SW 1271 (cell line): Measurements from ENCODE around the gene RHBDD1.

Experiments
- DNase-seq, 2 experiments: peaks; one replicate each; lab custom pipeline; 2025; lab: John Stamatoyannopoulos, UW

The RHBDD1 gene

DNA sequence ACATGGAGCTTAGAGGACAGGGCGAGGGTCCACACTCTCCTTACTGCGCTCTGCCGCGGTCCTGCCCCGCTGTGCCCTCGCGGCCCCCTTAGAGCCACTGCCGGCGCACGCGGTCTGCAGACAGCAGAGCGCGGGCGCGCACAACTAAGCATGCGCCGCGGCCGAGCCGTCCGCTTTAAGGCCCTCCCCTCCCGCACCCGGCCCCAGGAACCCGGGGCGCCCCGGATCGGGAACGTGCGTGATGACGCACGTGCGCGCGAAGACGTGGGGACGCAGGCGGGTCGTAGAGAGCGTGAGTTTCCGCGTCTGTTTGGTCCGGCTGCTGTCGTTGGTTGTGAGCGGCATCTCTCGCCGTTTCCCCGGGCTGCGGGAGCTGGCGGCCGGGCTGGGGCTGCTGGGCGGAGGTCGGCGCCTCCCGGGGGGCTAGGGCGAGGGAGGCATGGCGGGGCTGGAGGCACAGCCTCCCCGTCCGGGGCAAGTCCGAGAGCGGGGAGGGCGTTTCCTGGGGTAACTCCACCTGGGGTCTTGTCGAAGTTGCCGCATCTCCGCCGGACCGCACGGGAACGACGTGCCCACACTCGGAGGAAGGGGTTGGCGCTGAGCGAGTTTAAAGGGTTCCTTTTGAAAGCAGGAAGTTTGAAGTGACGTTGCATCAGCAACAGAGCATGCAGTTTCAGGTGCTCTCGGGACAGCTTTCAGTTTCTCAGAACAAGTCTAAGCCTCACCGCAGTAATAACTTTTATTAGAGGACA lies at the start of gene RHBDD1:
Gene RHBDD1, plus strand, starts transcription at position 259 of the 752 bp plus-strand sequence. CDS start 28,640 bp downstream, outside the sequence.
- peak; percentile 89 to 93 for DNase-seq

GRCh38 chr2:226788064-226788463 lies 47.8 kb upstream of the RHBDD1 start:
- no peak for DNase-seq

DNA sequence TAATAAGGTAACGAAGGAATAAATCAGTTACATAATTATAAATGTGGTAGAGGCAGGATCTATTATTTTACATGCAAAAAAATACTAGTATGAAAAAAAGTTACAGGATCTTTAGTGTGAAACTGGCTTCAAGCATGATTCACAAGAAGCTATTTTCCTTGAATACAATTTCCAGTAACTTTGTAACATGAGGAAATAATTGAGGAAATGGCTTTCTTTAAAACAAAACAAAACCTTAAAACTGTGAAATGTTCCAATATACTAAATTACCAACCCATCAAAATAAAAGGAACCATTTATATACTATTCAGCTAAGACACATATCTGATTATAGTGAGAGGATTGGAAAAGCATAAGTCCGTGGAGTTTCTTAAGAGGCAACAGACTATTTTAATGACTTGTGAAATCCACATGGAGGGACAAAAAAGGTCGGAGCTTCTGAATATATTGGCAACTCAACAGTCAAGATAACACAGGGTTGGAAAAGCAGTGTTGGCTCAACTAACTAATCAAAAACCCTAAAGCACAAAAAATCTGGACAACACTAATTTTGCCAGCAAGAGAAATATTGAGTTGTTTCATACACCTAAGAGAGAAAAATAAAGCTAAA lies 46.9 kb upstream of the RHBDD1 start:
- DNase-seq, result no peak

DNA sequence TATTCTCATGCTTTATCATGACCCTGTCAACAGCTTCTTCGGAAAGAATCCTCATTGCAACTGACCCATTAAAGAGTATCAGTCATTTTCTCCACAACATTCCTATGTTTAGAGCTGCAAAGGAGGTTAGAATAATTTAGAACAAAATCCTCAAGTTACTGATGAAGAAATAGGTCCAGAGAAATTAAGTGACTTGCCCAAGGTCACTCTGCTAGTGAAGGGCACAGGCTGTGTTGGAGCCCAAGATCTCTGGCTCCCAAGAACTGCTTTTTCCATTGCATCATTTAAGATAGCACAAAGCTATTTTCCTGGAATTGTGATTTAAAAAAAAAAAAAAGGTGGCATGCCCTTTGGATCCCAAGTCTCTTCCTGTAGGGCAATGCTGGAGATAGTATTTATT lies 45.8 kb upstream of the RHBDD1 start:
- no peak for DNase-seq

- DNase-seq, result no peak
Observed at GRCh38 chr2:226790431-226790830, 45.4 kb upstream of the RHBDD1 start.

DNA sequence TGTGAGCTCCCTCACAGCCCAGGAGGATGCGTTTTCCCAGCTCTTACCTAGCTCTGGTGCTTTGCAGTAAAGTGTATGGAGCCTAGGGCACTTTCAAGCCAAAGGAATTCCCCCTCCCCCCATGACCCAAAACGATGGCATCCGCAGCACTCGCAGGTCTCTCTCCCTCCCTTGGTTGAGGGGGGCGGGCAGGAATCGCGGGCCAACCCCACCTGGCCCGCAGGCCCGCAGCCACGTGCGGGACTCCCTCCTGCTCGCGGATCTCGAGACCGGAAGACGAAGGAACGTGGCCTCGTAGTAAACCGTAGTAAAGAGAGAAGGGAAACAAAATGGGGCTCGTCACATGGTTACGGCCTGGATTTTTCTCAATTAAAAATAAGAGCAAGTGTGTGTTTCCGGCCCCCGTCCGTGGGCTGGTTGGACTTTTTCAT lies 44.8 kb upstream of the RHBDD1 start:
- DNase-seq, result peak; percentile 23 to 73

DNA sequence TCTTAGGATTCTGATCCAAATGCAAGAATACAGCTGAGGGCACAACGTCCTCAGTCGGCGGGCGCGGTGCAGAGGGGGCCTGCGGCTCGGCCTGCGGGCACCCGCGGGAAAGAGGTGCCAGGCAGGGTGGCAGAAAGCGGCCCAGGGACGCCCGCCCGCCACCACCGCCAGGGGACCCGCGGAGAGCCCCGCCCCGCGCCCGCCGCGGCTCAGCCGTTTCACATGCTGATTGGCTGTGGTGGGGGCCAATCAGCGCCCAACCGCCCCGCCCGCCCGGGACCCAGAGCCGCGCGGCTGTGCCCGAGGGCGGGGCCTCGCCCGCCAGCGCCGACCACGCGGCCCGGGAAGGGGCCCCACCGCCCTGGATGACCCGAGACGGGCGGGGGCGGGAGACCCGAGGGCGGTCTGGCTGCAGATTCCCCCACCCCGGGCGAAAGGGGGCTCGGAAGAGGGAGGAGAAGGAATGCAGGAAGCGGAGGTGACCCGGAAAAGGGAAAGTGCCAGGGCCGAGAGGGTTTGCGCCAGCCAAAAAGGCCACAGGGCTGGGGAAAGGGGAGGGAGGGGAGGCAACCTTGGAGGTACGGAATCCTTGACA lies 44.3 kb upstream of the RHBDD1 start:
- peak; percentile 61 to 82 for DNase-seq

GRCh38 chr2:226792155-226792881 lies 43.5 kb upstream of the RHBDD1 start:
- peak in 1 of 2 experiments; percentile 26 for DNase-seq

- no peak for DNase-seq
Observed at GRCh38 chr2:226793646-226794045, 42.2 kb upstream of the RHBDD1 start.

GRCh38 chr2:226794196-226794661 lies 41.6 kb upstream of the RHBDD1 start:
- DNase-seq, result no peak

DNA sequence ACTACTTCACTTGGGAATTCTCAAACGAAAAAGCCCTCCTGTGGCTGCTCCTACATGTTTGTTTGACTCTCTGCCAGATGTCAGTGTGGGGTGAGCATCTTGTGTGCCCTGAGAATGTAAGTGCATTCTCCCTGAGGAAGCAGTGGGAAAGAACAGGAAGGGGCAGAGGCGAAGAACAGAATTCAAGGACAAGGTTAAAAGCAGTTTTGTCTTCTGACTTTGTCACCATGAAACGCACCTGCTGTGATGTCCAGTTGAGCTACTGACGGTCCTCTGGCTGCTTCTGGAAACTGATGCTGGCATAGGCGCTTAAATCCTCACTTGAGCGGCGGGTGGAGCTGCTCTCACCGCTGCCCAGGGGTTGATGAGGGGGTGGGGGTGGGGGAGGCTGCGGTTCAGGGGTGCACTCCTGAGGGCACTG lies 41.1 kb upstream of the RHBDD1 start:
- peak; percentile 1 to 24 for DNase-seq

DNA sequence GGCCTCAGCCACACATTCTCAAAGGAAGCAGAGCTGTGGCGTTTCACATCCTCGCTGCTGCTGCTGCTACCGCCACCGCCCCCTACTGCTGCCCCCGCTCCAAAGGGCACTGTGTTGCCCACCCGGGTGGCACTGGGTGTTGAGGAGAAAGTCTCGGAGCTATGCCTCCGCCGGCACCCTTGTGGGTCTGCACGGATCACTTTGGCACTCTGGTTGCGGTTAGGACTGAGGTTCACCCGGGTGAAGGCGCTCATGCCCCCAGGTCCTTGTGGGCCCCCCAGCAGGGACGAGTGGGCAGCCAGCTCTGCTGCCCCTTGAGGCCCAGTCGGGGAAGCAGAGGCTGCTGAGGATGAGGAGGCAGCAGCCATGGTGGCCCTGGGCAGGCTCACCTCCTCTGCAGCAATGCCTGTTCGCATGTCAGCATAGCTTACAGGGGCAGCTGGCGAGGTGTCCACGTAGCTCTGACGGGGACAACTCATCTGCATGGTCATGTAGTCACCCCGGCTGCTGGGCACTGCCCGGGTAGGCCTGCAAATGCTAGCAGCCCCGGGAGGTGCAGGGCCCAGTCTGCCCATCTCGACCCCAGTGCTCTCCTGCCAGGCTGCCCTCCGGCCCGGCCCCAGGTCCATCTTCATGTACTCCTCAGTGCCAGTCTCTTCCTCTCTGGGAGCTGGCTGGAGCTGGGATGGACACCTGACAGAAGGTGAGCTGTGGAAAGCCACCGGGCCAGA lies 40.4 kb upstream of the RHBDD1 start:
- DNase-seq, result no peak

- no peak for DNase-seq
Observed at GRCh38 chr2:226796012-226796839, 39.6 kb upstream of the RHBDD1 start.

GRCh38 chr2:226796840-226797288 lies 39.0 kb upstream of the RHBDD1 start:
- DNase-seq, result no peak

DNA sequence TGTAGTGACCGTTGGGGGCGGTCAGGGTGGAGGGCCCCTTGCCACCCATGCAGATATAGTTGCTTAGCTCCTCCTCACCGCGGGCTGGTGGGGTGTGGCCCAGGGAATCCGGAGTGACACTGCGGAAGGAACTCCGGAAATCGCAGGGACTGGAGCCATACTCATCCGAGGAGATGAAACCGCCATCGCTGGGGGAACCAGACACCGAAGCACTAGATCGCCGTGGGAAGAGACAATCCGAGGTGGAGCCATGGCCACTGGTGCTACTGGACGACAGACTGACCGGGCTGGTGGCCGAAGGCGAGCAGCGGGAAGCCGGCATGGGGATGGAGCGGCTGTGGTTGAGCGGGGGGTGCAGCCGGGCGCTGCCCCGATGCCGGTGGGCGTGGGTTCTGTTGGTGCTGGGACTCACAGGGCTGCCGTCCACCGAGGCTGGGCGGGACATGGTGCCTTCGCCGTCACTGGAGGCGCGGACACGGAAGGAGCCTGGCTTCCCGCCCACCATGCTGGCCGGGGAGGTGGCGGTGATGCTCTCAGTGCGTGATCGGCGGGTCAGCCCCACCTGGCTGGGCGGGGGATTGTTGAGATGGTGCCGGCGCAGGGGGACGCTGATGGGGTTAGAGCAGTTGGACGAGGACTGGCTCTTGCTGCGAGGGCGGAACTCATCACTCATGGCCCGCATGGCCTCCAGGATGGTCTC lies 38.4 kb upstream of the RHBDD1 start:
- no peak for DNase-seq

- no peak for DNase-seq
Observed at GRCh38 chr2:226797989-226798421, 37.8 kb upstream of the RHBDD1 start.

DNA sequence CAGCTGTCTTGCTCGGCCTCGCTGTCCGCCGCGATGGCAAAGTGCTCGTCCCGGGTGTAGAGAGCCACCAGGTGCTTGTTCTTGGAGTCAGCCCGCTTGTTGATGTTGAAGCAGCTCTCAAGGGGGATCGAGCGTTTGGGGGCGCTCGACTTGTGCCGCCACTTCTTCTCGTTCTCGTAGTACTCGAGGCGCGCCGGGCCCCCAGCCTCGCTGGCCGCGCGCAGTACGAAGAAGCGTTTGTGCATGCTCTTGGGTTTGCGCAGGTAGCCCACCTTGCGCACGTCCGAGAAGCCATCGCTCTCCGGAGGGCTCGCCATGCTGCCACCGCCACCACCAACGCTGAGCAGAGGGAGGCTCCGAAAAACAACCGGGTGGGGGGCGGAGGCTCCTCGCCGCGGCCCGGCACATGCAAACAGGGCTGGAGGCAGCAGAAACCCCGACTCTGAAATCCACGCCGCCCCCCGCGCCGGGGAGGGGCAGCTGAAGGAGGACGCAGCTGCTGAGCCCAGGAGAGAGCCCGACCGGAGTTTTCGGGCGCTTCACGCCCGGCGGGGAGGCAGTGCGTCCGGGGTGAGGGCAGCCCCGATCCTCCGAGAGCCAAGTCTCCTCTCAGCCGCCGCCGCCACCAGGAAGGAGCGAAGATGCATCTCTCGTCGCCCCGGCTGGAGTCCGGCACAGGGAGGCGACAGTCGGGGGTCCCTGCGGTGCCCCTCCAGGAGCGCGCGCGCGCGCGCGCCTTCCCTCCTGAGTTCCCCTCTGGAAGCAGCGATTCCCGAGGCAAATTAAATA lies 37.2 kb upstream of the RHBDD1 start:
- peak in 1 of 2 experiments; percentile 28 for DNase-seq

DNA sequence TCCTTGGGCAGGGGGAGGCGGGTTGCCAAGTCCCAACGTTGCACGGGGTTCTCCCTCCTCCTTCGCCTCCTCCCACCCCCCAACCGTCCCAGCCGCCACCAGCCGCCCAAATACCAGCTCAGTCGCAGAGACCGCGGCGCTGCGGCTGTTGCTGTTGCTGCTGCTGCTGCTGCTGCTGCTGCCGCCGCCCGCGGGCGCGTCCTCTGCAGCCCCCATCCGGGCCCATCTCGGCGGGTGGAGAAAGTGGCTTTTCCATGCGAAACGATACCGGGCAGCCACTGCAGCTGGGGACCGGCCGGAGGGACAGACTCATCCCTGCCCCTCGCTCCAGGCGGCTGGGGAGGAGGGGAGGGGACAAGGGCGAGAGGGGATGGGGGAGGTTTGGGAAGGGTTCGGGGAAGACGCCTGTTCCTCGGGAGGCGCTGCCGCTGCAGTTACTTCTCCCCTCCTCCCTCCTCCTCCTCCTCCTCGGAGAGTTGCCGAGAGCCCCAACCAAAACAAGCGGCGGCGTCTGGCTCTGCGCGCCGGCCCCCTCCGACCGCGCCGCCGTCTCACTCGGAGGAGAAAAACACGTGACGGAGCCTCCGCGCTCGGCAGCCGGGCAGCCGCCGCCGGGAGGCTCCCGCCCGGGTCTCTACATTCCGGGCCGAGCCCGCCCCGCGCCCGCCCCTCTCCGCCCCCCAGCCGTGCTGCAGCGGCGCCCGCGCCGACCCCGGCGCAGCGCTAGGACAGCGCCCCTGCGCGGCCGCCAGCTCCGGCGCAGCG lies 36.5 kb upstream of the RHBDD1 start, which contains the start of gene IRS1:
Gene IRS1, minus strand, starts transcription at position 610 of the 765 bp plus-strand sequence. CDS start 1,082 bp downstream, outside the sequence.
- peak; percentile 2 to 61 for DNase-seq
